GM12873 (cell line): ENCODE data around the gene TOP3B.

Experiments used
- CTCF ChIP-seq: IDR thresholded peaks from 2 replicates; pipeline ENCODE4 v1.5.1; 2012; ENCODE audit warnings: low read depth, mild to moderate bottlenecking, moderate library complexity, low read length, control low read depth; ENCODE audit not compliant: insufficient read depth; ENCODE audit errors: missing control alignments

Gene TOP3B

GRCh38 chr22:21959274-21960074 lies 23.1 kb downstream of the TOP3B start:
- no peak for TF ChIP-seq CTCF

- no peak for TF ChIP-seq CTCF
Observed at GRCh38 chr22:21958360-21959273, 24.0 kb downstream of the TOP3B start.

GRCh38 chr22:21952586-21953571 lies 29.7 kb downstream of the TOP3B start, which contains the start of gene PPM1F:
TSS of gene PPM1F (minus strand) at chr22:21952848. CDS start at chr22:21946048, 6,800 bp downstream.
- TF ChIP-seq CTCF = peak; percentile 83

GRCh38 chr22:21951931-21952465 lies 30.6 kb downstream of the TOP3B start:
- TF ChIP-seq CTCF = no peak

- no peak for TF ChIP-seq CTCF
Observed at GRCh38 chr22:21951062-21951461, 31.5 kb downstream of the TOP3B start.

GRCh38 chr22:21949948-21950347 lies 32.6 kb downstream of the TOP3B start:
- TF ChIP-seq CTCF = no peak
